HG03354 (cell line): Measurements from ENCODE around the gene GTPBP10.
A peak's percentile ranks its signal among the peaks of the same experiment; 100 is the strongest.
"Not testable (repeated sequence)": the region's sequence is repeated elsewhere in the genome, so short reads cannot be mapped to it uniquely, and the experiment has no call there.

ENCODE experiments used
- ATAC-seq: cut with Tn5 transposase; IDR thresholded peaks from one replicate; pipeline ENCODE4 v1.9.1; 2021; ENCODE audit warnings: mild to moderate bottlenecking; ENCODE audit not compliant: unreplicated experiment, poor library complexity, severe bottlenecking

Gene GTPBP10

GRCh38 chr7:90346336-90347125 is at the start of gene GTPBP10:
GTPBP10 (plus strand) TSS chr7:90346716; CDS start chr7:90346742, 26 bp downstream.
- ATAC-seq: peak; percentile 96

- peak; percentile 82 for ATAC-seq
These were observed 48.1 kb upstream of the GTPBP10 start for GRCh38 chr7:90298145-90299038.

- no peak for ATAC-seq
These were observed 43.3 kb upstream of the GTPBP10 start for GRCh38 chr7:90303241-90303640.

GRCh38 chr7:90309872-90310271 is 36.6 kb upstream of the GTPBP10 start:
- no peak for ATAC-seq

- no peak for ATAC-seq
These were observed 35.3 kb upstream of the GTPBP10 start for GRCh38 chr7:90311175-90311574.

- ATAC-seq: no peak
These were observed 33.8 kb upstream of the GTPBP10 start for GRCh38 chr7:90312745-90313144.

- no peak for ATAC-seq
These were observed 32.6 kb upstream of the GTPBP10 start for GRCh38 chr7:90313907-90314306.

- ATAC-seq: no peak
These were observed 26.5 kb upstream of the GTPBP10 start for GRCh38 chr7:90320014-90320413.

- no peak for ATAC-seq
These were observed 26.1 kb upstream of the GTPBP10 start for GRCh38 chr7:90320418-90320800.

- ATAC-seq: no peak
These were observed 25.6 kb upstream of the GTPBP10 start, which contains the start of gene FAM237B for GRCh38 chr7:90320801-90321494. FAM237B (minus strand) TSS chr7:90321304; CDS start chr7:90319748, 1,556 bp downstream.

- ATAC-seq: no peak
These were observed 23.7 kb upstream of the GTPBP10 start for GRCh38 chr7:90322837-90323236.

GRCh38 chr7:90326500-90326899 is 20.0 kb upstream of the GTPBP10 start:
- ATAC-seq: no peak

- ATAC-seq: no peak
These were observed 12.2 kb upstream of the GTPBP10 start for GRCh38 chr7:90334193-90334843.

GRCh38 chr7:90334926-90335325 is 11.6 kb upstream of the GTPBP10 start:
- not testable (repeated sequence) for ATAC-seq

- ATAC-seq: no peak
These were observed 9.4 kb upstream of the GTPBP10 start for GRCh38 chr7:90337106-90337505.

- no peak for ATAC-seq
These were observed 1.5 kb upstream of the GTPBP10 start for GRCh38 chr7:90345016-90345415.

- ATAC-seq: peak; percentile 28
These were observed 751 bp upstream of the GTPBP10 start for GRCh38 chr7:90345595-90346335.

GRCh38 chr7:90347759-90348158 is 1.2 kb downstream of the GTPBP10 start:
- no peak for ATAC-seq

GRCh38 chr7:90349305-90349704 is 2.8 kb downstream of the GTPBP10 start:
- no peak for ATAC-seq
